MM.1S (cell line): Measurements from ENCODE around the gene IQCC.

Source experiments
- DNase-seq: peaks from one replicate; pipeline ENCODE4 v3.0.0-alpha.2; 2015
- H2AFZ ChIP-seq: fragments of 300-600 bp; sonication (generic); 2 replicates; pipeline ENCODE4 v1.6.0; 2016; ENCODE audit warnings: antibody characterized with exemption, low read length
- H3F3A ChIP-seq: fragments of 300-600 bp; sonication (generic); 2 replicates; pipeline ENCODE4 v1.6.1; 2016; ENCODE audit warnings: mild to moderate bottlenecking, antibody characterized with exemption, low read length, moderate library complexity, mixed read lengths; ENCODE audit not compliant: insufficient read depth
- H3K27ac ChIP-seq: fragments of 300-600 bp; sonication (generic); 2 replicates; pipeline ENCODE4 v1.5.1; 2016; ENCODE audit warnings: mild to moderate bottlenecking, low read length
- H3K27me3 ChIP-seq: fragments of 300-600 bp; sonication (generic); replicated peaks from 2 replicates; pipeline ENCODE4 v1.6.0; 2016; ENCODE audit warnings: low read length; ENCODE audit not compliant: insufficient read depth
- H3K36me3 ChIP-seq: fragments of 300-600 bp; sonication (generic); replicated peaks from 2 replicates; pipeline ENCODE4 v1.6.1; 2016; ENCODE audit warnings: mild to moderate bottlenecking, low read length, mixed read lengths; ENCODE audit not compliant: insufficient read depth
- H3K4me1 ChIP-seq: fragments of 300-600 bp; sonication (generic); 2 replicates; pipeline ENCODE4 v1.6.1; 2016; ENCODE audit warnings: low read length, mixed read lengths
- H3K4me2 ChIP-seq: fragments of 300-600 bp; sonication (generic); 2 replicates; pipeline ENCODE4 v1.6.0; 2016; ENCODE audit warnings: low read depth, low read length
- H3K4me3 ChIP-seq: fragments of 300-600 bp; sonication (generic); 2 replicates; pipeline ENCODE4 v1.5.1; 2016; ENCODE audit warnings: low read length, mixed read lengths
- H3K79me2 ChIP-seq: fragments of 300-600 bp; sonication (generic); 2 replicates; pipeline ENCODE4 v1.6.1; 2016; ENCODE audit warnings: mixed run types, low read length, mixed read lengths
- H3K9ac ChIP-seq: fragments of 300-600 bp; sonication (generic); 2 replicates; pipeline ENCODE4 v1.6.1; 2016; ENCODE audit warnings: low read length, mixed read lengths
- H3K9me2 ChIP-seq: fragments of 300-600 bp; sonication (generic); replicated peaks from 2 replicates; pipeline ENCODE4 v1.6.1; 2016; ENCODE audit warnings: mild to moderate bottlenecking, low read length, mixed read lengths; ENCODE audit not compliant: insufficient read depth
- H3K9me3 ChIP-seq: fragments of 300-600 bp; sonication (generic); replicated peaks from 2 replicates; pipeline ENCODE4 v1.6.1; 2016; ENCODE audit warnings: mild to moderate bottlenecking, low read length, mixed read lengths; ENCODE audit not compliant: insufficient read depth
- H4K20me1 ChIP-seq: fragments of 300-600 bp; sonication (generic); 2 replicates; pipeline ENCODE4 v1.6.1; 2016; ENCODE audit warnings: mild to moderate bottlenecking, low read length, moderate library complexity, mixed read lengths; ENCODE audit not compliant: insufficient read depth
- CTCF ChIP-seq: fragments of 300-600 bp; sonication (generic); IDR thresholded peaks from 2 replicates; pipeline ENCODE4 v1.5.1; 2016; ENCODE audit warnings: antibody characterized with exemption, low read length, mixed read lengths
- EZH2 ChIP-seq: fragments of 300-600 bp; sonication (generic); optimal IDR thresholded peaks from 2 replicates; pipeline ENCODE3; 2017; ENCODE audit warnings: low read depth, mild to moderate bottlenecking, antibody characterized with exemption, low read length, mixed read lengths
- EZH2phosphoT487 ChIP-seq: fragments of 300-600 bp; sonication (generic); IDR thresholded peaks from 2 replicates; pipeline ENCODE4 v1.6.1; 2018; ENCODE audit warnings: antibody characterized with exemption, low read length

The IQCC gene

GRCh38 chr1:32232558-32233304 lies 27.3 kb downstream of the IQCC start:
- Histone ChIP-seq H3K4me1 (no peaks in the 10 kb centered on the region), H3F3A (no peaks in the 10 kb centered on the region), H2AFZ (no peak overlapping the region), H3K27ac (no peak overlapping the region), H3K36me3 (peaks cover 4% of the 10 kb centered on the region), H3K9me3 (no peaks in the 10 kb centered on the region), H3K4me3 (no peak overlapping the region), H4K20me1 (no peaks in the 10 kb centered on the region), H3K4me2 (no peak overlapping the region), H3K9ac (no peak overlapping the region), H3K27me3 (no peaks in the 10 kb centered on the region), H3K9me2 (no peaks in the 10 kb centered on the region), H3K79me2 (no peaks in the 10 kb centered on the region)
- no peak for TF ChIP-seq EZH2
- TF ChIP-seq CTCF: no peak
- no peak for TF ChIP-seq EZH2phosphoT487
- DNase-seq: no peak

- Histone ChIP-seq H2AFZ (no peak overlapping the region), H3K4me2 (no peak overlapping the region), H3K9me2 (no peaks in the 10 kb centered on the region), H3K79me2 (no peaks in the 10 kb centered on the region), H3K9me3 (no peaks in the 10 kb centered on the region), H3K9ac (no peak overlapping the region), H3K4me1 (no peaks in the 10 kb centered on the region), H3K27me3 (no peaks in the 10 kb centered on the region), H3F3A (no peaks in the 10 kb centered on the region), H3K36me3 (no peaks in the 10 kb centered on the region; the same call in 1 of the 2 replicates), H3K4me3 (no peak overlapping the region), H4K20me1 (no peaks in the 10 kb centered on the region), H3K27ac (no peak overlapping the region)
- no peak for DNase-seq
- TF ChIP-seq EZH2 (no peak), EZH2phosphoT487 (no peak), CTCF (no peak)
These were observed 29.3 kb downstream of the IQCC start for GRCh38 chr1:32234792-32235191.

- no peak overlapping the region for H3K27ac ChIP-seq
These were observed 33.9 kb downstream of the IQCC start for GRCh38 chr1:32239337-32239736.

More at GRCh38 chr1:32239337-32239736, 33.9 kb downstream of the IQCC start:
- H3F3A ChIP-seq: no peaks in the 10 kb centered on the region
- TF ChIP-seq EZH2phosphoT487 (no peak), CTCF (no peak)
- H3K4me1 ChIP-seq: no peaks in the 10 kb centered on the region
- H3K4me2 ChIP-seq: no peak overlapping the region
- H3K9me3 ChIP-seq: no peaks in the 10 kb centered on the region
- DNase-seq: no peak
- no peak overlapping the region for H3K9ac ChIP-seq
- H3K27me3 ChIP-seq: no peaks in the 10 kb centered on the region
- no peaks in the 10 kb centered on the region for H4K20me1 ChIP-seq
- H3K4me3 ChIP-seq: no peak overlapping the region
- no peak overlapping the region for H2AFZ ChIP-seq
- H3K79me2 ChIP-seq: no peaks in the 10 kb centered on the region
- no peaks in the 10 kb centered on the region for H3K9me2 ChIP-seq
- no peaks in the 10 kb centered on the region for H3K36me3 ChIP-seq
